Hepatocyte (in vitro differentiated cells): ENCODE measurements around the gene MAP2K3.

ENCODE experiments used
- CTCF ChIP-seq: fragments of 200-600 bp; sonication (generic); IDR thresholded peaks from 2 replicates; pipeline ENCODE4 v1.5.1; 2016; ENCODE audit warnings: antibody characterized with exemption, mild to moderate bottlenecking; ENCODE audit not compliant: poor library complexity
- EZH2 ChIP-seq: fragments of 200-600 bp; sonication (generic); IDR thresholded peaks from 2 replicates; pipeline ENCODE4 v1.6.1; 2016; ENCODE audit warnings: antibody characterized with exemption, mild to moderate bottlenecking, borderline replicate concordance
- EZH2phosphoT487 ChIP-seq: fragments of 200-600 bp; sonication (generic); IDR thresholded peaks from one replicate; pipeline ENCODE4 v1.6.1; 2018; ENCODE audit warnings: antibody characterized with exemption, mild to moderate bottlenecking, low read depth, moderate library complexity; ENCODE audit not compliant: unreplicated experiment, severe bottlenecking

GRCh38 chr17:21302711-21303425 is 18.4 kb downstream of the MAP2K3 start:
- TF ChIP-seq CTCF (no peak), EZH2 (no peak), EZH2phosphoT487 (no peak)
